ENCODE measurements around the gene QSOX1. TPM values are rescaled to one million over a fixed set of nuclear protein-coding genes. Genes with fewer than 3 reads are reported as not detected.
"Not testable (repeated sequence)": the region's sequence is repeated elsewhere in the genome, so short reads cannot be mapped to it uniquely, and the experiment has no call there.

The QSOX1 gene, protein sequence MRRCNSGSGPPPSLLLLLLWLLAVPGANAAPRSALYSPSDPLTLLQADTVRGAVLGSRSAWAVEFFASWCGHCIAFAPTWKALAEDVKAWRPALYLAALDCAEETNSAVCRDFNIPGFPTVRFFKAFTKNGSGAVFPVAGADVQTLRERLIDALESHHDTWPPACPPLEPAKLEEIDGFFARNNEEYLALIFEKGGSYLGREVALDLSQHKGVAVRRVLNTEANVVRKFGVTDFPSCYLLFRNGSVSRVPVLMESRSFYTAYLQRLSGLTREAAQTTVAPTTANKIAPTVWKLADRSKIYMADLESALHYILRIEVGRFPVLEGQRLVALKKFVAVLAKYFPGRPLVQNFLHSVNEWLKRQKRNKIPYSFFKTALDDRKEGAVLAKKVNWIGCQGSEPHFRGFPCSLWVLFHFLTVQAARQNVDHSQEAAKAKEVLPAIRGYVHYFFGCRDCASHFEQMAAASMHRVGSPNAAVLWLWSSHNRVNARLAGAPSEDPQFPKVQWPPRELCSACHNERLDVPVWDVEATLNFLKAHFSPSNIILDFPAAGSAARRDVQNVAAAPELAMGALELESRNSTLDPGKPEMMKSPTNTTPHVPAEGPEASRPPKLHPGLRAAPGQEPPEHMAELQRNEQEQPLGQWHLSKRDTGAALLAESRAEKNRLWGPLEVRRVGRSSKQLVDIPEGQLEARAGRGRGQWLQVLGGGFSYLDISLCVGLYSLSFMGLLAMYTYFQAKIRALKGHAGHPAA
- total RNA-seq: 28.2 and 28.6 TPM in 2 replicates

DNA sequence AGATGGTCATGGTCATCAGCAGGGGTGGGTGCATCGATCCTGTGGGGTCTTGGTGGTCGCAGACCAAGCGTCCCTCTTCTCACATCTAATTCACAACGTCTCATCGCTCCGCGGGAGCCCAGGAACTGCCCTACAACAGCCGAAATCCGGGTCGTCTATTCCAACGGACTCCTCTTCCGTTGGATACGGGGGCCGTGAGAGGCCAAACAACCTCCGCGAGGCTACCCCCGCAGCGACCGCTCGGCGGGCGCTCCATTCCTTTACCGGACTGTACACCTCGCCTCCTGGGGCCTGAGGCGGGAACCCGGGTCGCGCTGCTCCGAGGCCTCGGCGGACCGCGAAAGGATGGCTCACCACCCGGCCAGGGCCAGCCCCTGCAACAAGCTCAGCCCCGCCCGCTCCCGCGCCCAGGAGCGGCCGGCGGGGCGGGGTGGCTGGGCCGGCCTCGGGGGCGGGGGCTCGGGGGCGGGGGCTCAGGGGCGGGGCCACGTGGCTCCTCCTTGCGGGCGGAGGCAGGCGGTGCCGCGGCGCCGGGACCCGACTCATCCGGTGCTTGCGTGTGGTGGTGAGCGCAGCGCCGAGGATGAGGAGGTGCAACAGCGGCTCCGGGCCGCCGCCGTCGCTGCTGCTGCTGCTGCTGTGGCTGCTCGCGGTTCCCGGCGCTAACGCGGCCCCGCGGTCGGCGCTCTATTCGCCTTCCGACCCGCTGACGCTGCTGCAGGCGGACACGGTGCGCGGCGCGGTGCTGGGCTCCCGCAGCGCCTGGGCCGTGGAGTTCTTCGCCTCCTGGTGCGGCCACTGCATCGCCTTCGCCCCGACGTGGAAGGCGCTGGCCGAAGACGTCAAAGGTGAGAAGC lies at the start of gene QSOX1:
QSOX1 (plus strand) TSS at position 545 of the 857 bp plus-strand sequence; CDS start at position 584, 39 bp downstream.
- intact Hi-C loops (cut with micrococcal nuclease): loop anchor here (1.0 to 10.0 kb wide), 9 partner anchors 14 to 1427 kb away; partner anchors contain the start of genes CEP350, RALGPS2, TOR1AIP1 and XPR1

DNA sequence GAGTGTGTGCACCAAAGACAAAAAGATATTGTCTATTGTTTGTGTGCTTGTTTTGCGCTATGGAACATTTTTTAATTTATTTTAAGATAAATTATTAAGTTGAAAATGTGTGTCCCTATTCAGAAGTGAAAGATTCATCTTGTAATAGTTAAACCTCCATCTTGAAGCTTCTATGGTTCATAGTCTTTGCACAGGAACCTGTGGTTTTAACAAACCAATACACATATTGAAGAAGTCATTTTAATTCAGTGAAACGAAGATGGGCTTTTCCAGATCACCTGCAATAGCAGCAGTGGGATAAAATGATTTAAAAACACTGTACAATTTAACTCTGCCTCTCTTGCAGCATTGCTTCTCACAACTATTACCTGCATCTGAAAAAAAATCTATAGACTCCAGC lies 42.6 kb upstream of the QSOX1 start:
- intact Hi-C loops (cut with micrococcal nuclease): no loop called here

DNA sequence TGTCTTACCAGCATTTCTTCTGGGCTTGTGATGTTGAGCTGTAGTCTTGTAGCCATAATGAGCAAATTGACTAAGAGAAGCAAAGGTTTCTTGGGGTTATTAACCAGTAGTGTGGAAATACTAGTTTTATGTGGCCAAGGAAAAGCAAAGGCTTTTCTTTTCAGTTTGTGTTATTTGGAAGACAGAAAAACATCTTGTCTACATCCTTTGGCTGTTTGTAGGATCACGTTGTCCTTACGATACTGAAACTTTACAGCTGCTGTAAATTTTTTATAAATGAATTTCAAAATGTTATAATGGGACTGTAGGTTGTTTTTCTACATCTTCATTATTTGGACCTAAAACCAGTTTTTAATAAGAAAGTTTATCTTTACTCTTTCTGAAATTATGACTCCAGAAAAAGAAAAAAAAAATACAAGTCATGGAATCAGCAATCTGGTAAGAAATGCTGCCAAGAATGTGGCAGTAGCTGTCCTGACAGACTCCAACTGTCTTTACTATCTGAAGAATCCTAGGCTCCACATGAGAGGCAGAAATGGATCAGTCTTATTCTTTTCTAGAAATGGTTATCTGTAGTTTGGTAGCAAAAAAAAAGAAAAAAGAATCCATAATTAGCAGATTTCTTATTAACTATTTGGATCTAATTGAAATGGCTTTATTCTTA lies 41.6 kb upstream of the QSOX1 start:
- intact Hi-C loops (cut with micrococcal nuclease): no loop called here

DNA sequence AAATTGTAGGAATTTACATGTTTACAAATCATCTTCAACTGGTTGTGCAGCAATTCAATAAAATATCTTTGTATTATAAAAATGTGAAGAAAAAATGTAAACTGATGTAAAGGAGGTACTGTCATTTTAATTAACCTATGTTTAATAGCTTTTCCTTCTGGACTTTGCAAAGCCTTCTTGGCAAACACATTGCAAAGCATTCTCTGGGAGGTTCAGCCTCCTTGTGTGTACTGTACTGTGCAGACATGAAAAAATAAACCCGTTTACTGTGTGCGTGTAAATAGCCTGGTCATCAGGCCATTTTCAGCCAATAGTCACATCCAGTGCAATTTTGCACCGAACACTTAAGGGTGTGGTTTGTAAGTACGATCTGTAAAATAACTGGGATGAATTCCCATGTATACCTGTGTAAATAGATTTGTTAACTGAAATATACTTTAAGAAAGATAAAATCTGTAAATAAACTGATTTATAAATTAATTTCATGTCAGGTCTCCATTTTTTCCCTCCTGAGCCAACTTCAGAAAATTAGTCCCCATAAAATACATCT lies 40.2 kb upstream of the QSOX1 start:
- intact Hi-C loops (cut with micrococcal nuclease): no loop called here

DNA sequence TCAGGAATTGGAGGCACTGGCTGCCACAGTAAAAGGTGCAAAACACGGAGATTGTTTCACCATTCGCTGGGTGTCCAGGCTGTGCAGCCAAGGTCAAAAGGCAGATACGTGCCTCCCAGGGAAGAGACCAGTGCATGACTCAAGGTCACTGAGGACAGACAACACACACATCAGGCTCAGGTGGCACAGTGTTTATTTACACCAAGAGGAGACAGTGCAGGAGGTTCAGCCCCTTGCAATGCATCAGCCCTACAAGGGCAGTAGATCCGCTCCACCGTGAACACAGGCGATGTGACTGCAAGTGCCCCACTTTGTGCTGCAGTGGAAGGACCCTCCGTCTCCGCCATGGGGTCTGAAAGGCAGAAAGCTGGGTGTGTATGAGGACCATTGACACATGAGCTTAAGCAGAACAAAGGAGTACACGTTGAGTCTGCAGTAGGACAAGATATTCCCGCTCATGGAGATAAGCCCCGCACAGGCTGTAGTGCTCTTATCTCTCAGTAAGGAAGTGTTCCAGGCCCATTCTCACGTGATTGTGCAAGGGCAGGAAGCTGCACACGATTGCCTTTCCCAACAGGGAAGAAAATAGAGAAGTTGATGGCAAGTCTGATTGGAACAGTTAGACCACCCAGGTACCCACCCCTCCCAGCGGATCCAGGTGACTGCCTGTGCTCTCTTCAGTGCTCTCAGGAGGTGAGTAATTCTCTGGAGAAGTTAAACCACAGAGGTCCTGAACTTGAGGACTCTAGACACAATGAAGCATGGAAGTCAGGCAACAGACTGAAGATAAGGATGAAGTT lies 37.5 kb upstream of the QSOX1 start:
- intact Hi-C loops (cut with micrococcal nuclease): no loop called here

DNA sequence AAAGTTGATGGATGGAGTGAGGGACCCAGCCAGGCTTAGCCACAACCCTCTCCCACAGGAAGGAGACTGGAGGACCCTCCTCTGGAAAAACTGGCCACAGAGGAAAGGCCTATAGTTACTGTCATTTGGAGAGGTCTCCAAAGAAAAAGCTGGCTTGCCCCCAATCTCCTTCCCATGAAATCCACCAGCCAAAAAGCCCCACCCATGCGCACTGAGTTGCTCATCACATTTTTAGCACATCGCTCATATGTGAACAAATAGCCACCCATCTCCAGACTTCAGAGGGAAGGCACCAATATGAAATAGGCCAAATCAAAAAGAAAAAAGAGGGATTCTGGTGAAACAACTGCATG lies 36.9 kb upstream of the QSOX1 start:
- intact Hi-C loops (cut with micrococcal nuclease): no loop called here

DNA sequence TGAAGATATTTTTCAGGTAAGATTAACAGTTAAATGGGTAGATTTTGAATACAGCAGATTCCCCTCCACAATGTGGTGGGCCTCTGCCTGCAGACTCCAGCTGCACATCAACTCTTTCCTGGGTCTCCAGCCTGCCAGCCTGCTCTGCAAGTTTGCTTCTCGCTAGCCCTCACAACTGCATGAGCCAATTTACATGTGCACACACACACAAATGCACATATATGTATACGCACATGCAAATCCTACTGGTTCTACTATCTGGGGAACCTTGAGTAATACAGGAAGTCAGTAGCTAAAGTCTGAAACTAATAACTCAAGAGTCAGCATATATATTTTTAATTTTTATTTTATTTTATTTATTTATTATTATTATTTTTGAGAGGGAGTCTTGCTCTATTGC lies 34.8 kb upstream of the QSOX1 start:
- intact Hi-C loops (cut with micrococcal nuclease): no loop called here

DNA sequence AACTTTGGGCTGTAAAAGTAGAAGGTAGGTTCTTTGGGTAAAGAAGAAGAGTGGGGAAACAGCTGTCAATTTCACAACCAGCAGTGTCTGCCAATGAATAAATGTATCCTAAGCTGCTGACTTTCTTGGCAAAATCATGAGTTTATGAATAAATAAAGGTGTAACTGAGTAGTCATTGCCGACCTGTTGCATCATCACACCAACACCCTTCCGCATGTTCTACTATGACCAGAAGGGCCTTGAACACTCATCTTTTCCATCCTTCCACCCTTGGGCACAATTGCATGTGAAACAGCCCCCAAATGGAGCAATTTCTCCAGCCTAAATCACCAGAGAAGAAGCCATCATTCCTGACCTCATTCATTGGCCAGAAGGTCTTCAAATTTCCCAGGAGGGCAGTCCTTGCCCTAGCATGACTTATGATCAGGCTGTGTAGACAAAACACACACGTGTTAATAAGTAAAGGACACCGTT lies 31.2 kb upstream of the QSOX1 start:
- intact Hi-C loops (cut with micrococcal nuclease): no loop called here

DNA sequence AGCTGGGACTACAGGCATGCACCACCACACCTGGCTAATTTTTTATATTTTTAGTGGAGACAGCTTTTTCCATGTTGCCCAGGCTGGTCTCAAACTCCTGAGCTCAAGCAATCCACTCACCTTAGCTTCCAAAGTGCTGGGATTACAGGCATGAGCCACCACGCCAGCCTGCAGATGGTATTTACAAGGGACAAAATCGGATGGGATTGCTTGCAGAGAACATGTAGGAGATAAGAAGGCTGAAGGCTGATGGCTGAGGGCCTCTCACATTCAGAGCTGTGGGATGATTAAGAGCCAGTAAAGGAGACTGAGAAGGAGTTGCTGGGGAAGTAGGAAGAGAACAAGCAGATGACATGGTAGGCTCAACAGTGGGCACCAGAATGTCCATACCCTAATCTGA lies 24.0 kb upstream of the QSOX1 start:
- intact Hi-C loops (cut with micrococcal nuclease): no loop called here

DNA sequence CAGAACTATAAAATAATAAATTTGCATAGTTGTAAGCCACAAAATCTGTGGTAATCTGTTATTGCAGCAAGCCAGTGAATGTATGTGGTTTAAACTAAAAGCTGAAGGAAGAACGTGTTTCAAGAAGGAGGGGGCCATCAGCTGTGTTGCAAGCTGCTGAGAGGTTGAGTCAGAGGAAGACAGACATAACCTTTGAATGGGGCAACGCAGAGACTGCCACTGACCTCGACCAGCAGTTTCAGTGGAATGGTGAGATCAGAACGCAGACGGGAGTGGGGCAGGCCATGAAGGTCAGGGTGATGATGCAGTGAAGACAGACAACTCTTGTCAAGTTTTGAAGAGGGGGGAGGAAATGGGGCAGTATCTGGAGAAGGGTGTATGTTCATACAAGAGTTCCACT lies 23.2 kb upstream of the QSOX1 start:
- intact Hi-C loops (cut with micrococcal nuclease): no loop called here

DNA sequence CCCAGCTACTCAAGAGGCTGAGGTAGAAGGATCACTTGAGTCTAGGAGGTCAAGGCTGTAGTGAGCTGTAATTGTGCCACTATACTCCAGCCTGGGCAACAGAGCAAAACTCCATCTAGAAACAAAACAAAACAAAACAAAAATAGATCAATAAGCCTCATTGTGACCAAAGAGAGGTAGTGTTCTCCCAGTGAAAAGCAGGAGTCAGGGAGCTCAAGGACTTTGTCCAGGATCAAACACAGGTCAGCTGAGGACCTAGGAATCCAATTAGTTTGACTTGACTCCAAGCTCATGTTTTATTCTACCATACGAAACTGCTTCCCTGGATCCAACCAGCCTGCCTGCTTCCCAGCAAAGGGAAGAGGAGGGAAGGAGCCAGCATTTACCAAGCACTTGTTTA lies 21.5 kb upstream of the QSOX1 start:
- intact Hi-C loops (cut with micrococcal nuclease): no loop called here

DNA sequence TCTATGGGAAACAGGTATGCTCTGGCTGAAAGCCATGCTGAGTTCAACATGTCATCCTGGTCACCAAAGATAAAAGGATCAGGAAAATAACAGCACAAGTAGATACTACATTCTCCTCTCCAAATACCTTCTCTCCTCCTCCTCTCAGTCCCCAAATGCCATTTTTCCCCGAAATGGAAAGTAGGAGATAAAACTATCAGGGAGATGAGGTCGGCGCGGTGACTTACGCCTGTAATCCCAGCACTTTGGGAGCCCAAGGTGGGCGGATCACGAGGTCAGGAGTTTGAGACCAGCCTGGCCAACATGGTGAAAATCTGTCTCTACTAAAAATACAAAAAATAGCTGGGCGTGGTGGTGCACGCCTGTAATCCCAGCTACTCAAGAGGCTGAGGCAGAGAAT lies 21.0 kb upstream of the QSOX1 start:
- intact Hi-C loops (cut with micrococcal nuclease): not testable (repeated sequence)

DNA sequence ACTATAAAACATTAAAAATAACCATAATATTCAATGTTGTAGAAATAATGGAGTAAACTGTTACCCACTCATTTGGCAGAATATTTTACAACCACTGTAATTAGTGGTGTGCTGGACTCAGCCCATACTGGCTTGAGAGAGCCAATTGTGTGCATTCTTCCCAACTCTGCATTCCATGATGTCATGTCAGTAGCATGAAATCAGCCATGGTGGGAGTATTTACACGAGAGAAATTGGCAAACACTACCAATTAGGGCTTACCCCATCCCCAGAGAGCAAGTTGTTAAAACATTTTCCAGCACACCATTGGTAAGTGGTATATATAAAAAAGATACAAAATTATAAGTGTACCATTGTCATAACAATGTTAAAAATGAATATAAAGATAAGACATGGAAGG lies 19.1 kb upstream of the QSOX1 start:
- intact Hi-C loops (cut with micrococcal nuclease): no loop called here

DNA sequence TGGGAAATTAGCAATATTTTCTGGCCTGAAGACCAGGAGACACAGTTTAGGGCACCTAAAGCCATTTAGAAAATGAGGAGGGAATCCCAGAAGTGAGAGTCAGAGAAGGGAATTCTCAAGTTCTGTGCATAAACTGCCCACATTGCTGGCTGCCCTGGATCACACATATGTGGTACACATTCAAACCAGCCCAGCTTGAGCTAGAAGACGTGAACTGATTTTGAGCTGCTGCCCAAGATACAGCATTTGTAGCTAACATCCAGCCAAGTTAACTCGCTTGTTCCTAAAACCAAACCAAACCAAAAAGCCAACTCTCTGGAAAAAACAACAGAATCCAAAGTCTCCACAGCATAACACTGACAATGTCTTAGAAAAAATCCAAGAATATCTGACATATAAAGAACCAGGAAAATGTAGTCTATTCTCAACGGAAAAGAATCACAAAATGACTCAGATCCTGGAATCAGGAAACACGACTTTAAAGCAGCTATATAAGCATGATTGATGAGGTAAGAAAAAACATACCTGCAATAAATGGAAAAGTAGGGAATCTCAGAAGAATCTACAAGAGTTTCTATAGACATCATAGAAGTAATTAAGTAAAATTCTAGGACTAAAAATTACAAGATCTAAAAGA lies 18.2 kb upstream of the QSOX1 start:
- intact Hi-C loops (cut with micrococcal nuclease): no loop called here

DNA sequence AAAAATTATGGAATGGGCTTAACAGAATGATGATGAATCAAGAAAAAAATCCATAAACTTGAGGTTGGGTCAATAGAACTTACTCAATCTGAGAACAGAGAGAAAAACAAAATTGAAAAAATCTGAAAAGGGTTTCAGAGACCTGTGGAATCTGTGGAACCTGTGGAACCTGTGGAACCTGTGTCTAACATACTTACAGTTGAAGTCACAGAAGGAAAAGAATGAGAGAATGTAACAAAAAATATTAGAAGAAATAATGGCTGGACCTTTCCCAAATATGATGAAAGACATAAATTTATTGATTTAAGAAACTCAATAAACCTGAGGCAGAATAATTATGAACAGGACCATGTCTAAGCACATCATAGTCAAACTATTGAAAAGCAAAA lies 17.7 kb upstream of the QSOX1 start:
- intact Hi-C loops (cut with micrococcal nuclease): no loop called here

DNA sequence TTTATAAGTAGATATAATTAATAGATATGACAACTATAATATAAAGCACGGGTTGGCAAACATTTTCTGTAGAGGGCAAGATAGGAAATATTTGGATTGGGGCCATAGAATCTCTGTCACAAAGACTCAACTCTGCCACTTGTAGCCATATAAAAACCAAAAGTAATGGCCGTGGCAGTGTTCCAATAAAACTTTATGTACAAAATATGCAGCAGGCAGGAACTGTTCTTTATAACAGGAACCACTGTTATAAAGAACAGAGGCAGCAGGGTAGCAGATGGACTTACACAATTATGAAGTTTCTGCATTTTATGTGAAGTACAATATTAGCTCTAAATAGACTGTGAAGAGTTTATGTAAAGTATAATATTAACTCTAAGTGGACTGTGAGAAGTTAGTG lies 16.9 kb upstream of the QSOX1 start:
- intact Hi-C loops (cut with micrococcal nuclease): no loop called here

DNA sequence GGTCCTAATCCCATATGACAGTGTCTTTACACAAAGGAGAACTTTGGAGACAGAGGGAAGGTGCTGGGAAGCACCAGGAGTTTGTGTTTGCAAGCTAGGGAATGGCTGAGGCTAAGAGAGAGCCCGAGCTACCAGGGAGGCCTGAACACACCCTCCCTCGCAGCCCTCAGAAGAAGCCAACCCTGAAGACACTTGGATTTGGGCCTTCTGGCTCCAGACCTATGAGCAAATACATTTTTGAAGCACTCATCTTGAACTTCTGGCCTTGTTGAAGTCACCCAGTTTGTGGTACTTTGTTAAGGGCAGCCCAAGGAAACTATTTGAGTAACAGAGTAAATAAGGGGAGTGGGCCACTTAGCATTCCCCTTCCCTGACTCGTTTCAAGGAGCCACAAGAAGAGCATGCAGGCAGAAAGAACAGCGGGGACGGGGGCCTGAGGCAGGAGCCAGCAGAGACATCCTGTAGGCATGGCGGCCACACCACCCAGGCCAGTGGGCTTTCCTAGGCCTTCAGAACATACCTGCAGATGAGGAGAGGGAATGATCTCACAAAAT lies 13.2 kb upstream of the QSOX1 start:
- intact Hi-C loops (cut with micrococcal nuclease): no loop called here

DNA sequence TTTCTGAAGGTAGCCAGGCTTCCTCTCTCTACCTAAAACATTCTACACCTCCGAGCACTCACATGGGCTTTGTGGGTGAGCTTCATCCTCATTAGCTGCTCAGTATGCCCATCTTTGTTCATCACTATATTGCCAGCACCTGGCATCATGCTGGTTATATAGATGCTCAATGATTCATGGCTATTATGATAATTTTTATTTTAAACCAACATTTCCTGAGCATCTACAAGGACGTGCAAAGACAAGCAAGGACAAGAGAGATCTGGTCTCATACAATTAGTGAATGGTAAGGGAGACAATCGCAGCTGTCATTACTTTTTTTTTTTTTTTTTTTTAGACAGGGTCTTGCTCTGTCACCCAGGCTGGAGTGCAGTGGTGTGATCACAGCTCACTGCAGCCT lies 11.3 kb upstream of the QSOX1 start:
- intact Hi-C loops (cut with micrococcal nuclease): no loop called here

DNA sequence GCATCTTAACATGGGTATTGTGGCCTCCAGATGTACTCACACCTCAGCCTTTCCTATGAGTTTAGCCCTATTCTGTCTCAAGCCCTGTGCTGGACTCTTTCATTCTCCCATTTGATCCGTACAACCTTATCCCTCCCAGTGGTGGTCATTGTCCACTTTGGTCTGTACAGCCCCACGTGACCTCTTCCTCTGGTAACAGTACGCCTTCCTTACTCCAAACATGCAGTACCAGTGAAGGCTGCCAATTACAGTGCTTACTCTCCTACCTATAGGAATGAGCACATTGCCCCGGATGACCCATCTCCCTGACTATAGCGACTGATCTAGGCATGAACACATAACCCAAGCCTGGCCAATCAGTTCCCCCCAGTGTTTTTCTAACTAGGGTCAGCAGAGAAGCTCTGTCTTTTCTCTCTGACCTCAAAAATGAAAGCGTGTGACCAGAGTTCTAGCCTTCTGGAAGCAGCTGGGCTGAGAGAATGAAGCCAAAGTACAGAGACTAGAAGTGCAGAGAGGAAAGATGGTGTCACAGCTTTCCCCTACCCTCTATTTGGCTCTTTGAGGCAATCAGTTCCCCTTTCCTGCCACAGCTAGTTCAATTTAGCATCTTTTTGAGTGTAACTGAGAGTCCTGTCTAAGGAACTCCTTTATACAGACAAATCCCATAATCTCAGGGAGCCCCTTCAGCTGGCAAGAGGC lies 9.9 kb upstream of the QSOX1 start:
- intact Hi-C loops (cut with micrococcal nuclease): no loop called here
